SH-SY5Y (cell line): Measurements from ENCODE around the gene TECPR1.

Experiments used
- GATA2 ChIP-seq: IDR thresholded peaks from 2 replicates; pipeline ENCODE4 v1.6.1; 2011; ENCODE audit warnings: mild to moderate bottlenecking, low read depth, low read length
- GATA3 ChIP-seq: IDR thresholded peaks from 2 replicates; pipeline ENCODE4 v1.6.1; 2011; ENCODE audit warnings: low read depth, mild to moderate bottlenecking, low read length, moderate library complexity

- no peak for TF ChIP-seq GATA2
- TF ChIP-seq GATA3 = no peak
Observed at GRCh38 chr7:98234429-98235147, 17.4 kb downstream of the TECPR1 start.
